GM21529 (cell line): Measurements from ENCODE around the gene PIEZO1.
"Not testable (repeated sequence)": the region's sequence is repeated elsewhere in the genome, so short reads cannot be mapped to it uniquely, and the experiment has no call there.

ENCODE experiments used
- ATAC-seq: cut with Tn5 transposase; IDR thresholded peaks from one replicate; pipeline ENCODE4 v1.9.1; 2021; ENCODE audit not compliant: unreplicated experiment

PIEZO1 gene

GRCh38 chr16:88673716-88674379, 111.2 kb downstream of the PIEZO1 start:
- no peak for ATAC-seq

DNA sequence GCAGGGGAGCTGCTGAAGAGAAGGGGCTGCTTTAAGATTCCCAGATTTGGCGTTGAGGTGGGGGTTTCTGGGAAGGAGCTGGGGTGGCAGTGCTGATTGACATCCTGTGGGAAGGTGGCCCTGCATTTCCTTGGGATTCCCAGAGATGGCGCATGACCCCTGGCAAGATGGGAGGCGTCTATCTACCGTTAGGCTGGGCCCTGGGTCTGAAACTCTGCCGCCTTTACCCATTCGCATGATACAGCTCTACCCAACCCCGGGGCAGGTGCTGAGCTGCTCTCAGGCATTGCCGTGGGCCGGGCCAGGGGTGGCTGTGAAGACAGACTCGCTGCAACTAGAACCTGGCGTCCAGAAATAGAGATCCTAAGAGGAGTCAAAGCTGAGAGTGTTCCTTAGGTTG, 112.2 kb downstream of the PIEZO1 start:
- no peak for ATAC-seq

- ATAC-seq, result no peak
Measured at GRCh38 chr16:88671806-88672205, 113.2 kb downstream of the PIEZO1 start.

- ATAC-seq, result no peak
Measured at GRCh38 chr16:88669980-88670379, 115.0 kb downstream of the PIEZO1 start.

DNA sequence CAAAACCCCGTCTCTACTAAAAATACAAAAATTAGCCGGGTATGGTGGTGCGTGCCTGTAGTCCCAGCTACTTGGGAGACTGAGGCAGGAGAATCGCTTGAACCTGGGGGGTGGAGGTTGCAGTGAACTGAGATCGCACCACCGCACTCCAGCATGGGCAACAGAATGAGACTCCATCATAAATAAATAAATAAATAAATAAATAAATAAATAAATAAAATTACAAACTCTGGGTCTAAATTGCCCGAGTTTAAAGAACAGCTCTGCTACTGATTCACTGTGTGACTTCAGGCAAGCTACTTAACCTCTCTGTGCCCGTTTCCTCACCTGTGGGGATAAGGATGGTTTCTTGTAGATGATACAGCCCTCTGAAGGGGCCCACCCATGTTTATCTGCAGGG, 115.5 kb downstream of the PIEZO1 start:
- ATAC-seq, result not testable (repeated sequence)

DNA sequence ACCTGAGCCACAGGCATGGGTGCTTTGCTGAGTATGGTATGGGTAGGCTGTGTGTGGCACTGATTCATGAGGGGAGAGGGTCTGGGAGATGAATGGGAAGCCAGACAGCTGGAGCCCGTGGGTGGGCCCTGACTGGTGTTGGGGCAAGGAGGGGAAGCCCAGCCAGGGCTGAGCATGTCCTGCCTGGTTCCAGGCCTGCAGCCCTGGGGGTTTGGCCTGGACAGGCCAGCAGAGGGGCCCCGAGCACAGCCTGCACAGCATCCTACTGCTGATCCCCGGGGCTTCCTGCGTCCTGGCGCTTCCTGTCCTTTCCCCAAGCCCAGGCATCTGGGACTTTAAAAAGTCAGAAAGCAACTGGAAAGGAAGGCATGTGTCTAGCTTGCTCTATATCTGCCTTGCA, 117.6 kb downstream of the PIEZO1 start:
- no peak for ATAC-seq

DNA sequence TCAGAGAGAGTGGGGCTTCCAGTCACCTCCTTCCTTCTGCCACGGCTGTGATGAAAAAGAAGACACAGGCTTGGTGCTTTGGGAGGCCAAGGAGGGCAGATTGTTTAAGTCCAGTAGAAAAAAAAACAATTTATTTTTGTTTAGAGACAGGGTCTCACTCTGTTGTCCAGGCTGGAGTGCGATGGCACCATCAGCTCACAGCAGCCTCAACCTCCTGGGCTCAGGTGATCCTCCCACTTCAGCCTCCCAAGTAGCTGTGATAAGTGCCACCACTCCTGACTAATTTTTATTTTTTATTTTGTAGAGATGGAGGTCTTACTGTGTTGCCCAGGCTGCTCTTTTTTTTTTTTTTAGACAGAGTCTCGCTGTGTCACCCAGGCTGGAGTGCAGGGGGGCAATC, 119.5 kb downstream of the PIEZO1 start:
- no peak for ATAC-seq
